GM18498 (cell line): Measurements from ENCODE around the gene KCNQ5.

Experiments used
- ATAC-seq: cut with Tn5 transposase; IDR thresholded peaks from one replicate; pipeline ENCODE4 v1.9.1; 2021; ENCODE audit warnings: mild to moderate bottlenecking, moderate library complexity; ENCODE audit not compliant: unreplicated experiment

Gene KCNQ5

GRCh38 chr6:73086726-73087125 is 464.9 kb downstream of the KCNQ5 start:
- ATAC-seq: no peak

DNA sequence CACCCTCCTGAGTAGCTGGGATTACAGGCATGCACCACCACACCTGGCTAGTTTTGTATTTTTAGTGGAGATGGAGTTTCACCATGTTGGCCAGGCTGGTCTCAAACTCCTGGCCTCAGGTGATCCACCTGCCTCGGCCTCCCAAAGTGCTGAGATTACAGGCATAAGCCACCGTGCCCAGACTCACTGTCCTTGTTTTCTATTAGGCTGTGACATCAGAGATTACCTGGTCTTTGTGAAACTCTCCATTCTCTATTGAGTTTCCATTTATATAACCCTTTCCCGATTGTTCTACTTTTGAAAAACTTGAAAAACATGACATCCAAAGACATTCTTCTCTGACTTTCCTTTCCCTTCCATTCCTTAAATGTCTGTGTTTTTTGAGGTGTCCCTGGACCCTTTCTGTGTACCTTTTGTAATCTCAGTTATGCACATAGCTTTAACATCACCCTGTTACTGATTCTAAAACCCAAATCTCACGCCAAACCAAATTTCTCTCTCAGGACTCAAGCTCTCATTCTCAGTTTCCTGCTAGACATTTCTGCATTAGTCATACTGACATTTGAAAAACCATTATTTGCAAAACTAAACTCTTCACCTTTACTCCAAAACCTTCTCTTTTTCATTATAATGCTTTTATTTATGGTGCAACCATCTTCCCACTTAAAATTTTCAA is 466.4 kb downstream of the KCNQ5 start:
- peak; percentile 81 for ATAC-seq

- ATAC-seq: no peak
Observed at GRCh38 chr6:73104921-73105320, 483.1 kb downstream of the KCNQ5 start.

DNA sequence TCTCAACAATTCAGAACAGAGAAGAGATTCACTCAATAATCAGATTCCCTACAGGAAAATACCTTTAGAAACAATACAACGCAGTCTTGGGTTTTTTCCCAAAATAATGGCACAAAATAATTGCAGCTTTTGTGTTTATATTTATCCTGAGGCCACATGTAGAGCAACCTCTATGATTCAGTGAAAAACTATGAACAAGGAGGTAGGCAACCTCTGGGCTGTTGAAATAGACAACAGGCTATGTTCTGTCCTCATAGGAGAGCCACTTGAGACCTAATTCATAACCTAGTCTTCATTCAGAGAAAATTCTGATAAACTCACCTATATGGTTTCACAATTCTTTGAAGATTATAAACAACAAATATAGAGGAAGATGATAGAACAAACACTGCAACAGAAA is 485.2 kb downstream of the KCNQ5 start:
- ATAC-seq: no peak

DNA sequence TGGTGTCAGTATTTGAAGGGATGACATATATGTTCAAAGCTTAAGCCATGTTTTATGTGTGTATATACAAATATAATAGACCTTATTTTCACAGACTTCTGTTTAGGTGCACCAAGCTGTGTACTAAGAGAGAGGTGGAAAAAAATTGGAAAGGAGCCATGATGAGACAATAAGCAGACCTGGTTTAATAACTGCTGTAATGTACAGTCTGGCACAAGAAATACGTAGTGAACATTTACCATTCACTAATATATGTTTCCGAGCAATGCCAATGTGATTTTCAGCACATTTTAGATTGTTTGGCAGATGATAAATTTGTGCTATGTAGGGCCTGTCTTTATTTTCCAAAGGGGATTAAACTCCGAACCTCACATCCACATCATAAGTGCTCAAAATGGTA is 487.1 kb downstream of the KCNQ5 start:
- ATAC-seq: no peak

GRCh38 chr6:73109659-73110058 is 487.8 kb downstream of the KCNQ5 start:
- ATAC-seq: no peak

DNA sequence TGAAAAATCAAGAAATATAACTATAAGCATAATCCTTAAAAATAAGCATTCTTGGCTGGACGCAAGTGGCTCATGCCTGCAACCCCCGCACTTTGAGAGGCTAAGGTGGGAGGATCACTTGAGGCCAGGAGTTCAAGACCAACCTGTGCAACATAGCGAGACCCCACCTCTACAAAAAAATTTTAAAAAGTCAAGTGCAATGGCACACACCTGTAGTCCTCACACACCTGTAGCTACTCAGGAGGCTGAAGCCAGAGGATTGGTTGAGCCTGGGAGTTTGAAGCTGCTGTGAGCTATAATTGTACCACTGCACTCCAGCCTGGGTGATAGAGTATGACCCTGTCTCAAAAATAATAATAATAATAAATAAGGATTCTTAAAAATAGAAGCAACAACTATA is 494.5 kb downstream of the KCNQ5 start:
- no peak for ATAC-seq

GRCh38 chr6:73121421-73121993 is 499.6 kb downstream of the KCNQ5 start:
- ATAC-seq: no peak

DNA sequence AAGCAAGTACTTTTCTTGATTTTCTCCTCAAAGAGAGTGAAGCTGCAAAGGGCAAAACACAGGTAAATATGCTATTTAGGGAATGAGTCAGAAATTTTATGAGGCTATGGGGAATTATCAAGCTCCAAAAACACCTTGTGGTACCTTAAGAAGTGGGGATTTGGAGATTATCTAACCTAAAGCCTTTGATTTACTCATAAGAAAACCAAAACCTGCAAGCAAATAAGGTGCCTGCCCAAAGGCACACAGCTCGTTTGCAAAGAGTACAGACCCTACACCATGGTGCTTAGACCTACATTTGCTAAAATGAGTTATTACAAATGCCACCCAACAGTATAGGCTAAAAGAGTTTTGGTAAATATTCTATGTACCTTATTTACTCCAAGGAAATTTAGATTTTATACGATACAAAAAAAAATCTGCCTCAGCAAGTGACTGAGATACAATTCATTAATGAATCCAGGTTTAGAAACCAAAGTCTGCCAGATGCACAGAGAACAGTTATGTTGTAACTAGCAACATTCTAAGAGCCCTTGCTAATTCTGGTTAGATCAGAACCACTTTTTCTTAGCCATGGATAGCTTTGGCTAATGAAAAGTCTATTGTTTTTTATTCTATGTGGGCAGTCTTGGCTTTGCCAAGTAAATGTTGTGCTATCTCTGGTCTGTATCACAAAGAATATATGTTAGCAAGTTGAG is 501.9 kb downstream of the KCNQ5 start:
- ATAC-seq: peak; percentile 78

GRCh38 chr6:73129653-73130443 is 508.0 kb downstream of the KCNQ5 start:
- peak; percentile 96 for ATAC-seq

DNA sequence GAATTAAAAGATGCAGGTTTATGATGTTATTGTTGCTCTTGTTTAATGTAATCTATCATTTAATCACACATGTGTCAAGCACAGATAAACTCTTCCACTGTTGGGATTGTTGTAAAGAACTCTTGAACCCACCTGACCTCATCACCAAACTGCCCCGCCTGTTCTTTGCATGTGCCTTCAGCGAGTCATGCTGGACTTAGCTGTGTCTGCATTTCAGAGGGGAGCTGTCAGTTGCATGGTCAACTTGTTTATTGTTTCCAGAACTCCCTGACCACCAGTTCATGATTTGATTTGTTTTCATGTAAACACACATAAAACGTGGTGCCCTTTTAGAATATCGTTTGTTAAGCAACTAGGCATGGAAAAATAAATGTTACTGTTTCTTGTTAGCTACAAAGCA is 509.8 kb downstream of the KCNQ5 start:
- ATAC-seq: no peak

DNA sequence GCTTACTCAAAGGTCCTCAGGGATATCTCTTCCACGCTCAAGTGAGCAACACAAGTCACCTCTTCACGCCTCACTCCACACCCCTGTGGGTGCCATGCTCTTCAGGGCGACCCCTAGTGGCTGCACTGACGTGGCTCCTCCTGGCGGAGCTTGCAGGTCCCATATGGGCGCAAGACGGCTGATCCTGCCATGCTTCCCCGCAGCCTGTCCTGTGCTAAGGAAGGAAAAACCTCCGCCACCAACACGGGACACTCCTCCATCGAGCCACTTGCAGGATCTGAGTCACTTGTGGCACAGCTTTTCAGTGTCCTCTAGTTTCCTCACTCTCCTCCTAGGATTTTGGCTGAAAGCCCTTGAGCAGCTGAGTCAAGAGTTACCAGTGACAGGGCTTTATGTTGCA is 512.7 kb downstream of the KCNQ5 start:
- no peak for ATAC-seq

DNA sequence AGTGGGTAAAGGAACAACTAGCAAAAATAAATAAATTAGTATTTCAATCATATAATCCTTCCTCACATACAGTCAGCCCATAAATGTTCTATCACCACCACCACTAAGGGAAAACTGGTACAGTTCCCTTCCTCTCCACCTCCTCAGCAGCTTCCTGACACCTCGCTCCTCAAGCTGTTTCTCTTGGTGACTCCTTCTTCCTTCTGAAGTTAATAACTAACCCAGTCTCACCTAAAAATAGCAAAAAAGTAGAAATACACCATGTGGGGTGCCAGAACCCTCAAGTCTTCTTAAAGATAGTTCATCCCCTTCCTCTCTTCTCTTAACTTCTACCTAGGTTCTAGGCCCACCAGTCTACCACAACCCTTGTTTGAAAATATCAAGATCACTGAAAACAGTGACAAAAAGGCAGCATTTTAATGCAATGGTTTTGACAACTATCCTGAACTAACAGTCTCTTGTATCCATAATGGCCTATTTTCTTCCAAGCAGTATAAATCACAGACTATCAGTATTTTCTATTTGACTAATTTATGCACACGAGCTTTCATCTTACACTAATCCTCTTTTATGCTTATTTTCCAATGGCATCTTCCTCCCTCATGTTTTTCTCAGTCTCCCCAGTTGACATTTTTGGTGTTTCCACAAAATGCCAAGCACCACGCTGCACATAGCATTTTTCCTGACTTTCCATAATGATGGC is 518.0 kb downstream of the KCNQ5 start:
- peak; percentile 62 for ATAC-seq

DNA sequence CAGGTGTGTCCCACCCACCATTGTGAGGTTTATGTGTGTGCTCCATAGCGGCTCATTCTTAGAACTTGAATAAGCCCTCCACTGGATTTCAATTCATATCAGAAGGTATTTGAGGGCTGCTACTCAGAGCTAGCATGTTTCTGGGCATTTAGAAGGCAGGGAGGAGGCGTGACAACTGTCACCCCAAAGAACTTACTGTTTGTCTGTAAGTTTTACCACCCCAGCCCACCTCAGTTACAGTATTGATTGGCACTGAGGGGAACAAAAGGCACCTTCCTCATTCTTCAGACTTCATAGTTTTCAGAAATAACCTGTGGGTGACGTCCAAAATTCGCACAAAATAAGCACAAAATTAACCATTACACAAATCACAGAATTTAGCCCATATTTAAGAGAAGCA is 521.7 kb downstream of the KCNQ5 start:
- ATAC-seq: no peak

- ATAC-seq: no peak
Observed at GRCh38 chr6:73144516-73144915, 522.7 kb downstream of the KCNQ5 start.

GRCh38 chr6:73145690-73146089 is 523.8 kb downstream of the KCNQ5 start:
- ATAC-seq: no peak

DNA sequence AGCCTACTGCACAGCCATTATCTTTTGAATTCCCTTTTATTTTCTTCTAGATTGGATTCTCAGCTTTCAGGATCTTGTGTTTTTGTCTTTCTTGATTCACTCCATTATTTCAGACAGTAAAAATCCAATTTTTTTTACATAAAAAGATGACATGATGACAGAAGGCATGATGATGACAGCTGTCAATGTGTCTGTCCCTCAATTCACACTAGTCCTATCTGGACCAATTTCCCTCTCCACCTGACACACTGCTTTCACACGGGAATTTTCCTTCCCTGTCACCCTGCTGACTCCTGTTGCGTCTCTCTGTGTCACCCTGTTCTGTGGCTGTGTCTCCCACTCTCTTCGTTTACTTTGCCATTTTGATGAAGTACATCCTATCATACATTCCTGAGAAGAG is 529.9 kb downstream of the KCNQ5 start:
- no peak for ATAC-seq

GRCh38 chr6:73152556-73152955 is 530.7 kb downstream of the KCNQ5 start:
- ATAC-seq: no peak

DNA sequence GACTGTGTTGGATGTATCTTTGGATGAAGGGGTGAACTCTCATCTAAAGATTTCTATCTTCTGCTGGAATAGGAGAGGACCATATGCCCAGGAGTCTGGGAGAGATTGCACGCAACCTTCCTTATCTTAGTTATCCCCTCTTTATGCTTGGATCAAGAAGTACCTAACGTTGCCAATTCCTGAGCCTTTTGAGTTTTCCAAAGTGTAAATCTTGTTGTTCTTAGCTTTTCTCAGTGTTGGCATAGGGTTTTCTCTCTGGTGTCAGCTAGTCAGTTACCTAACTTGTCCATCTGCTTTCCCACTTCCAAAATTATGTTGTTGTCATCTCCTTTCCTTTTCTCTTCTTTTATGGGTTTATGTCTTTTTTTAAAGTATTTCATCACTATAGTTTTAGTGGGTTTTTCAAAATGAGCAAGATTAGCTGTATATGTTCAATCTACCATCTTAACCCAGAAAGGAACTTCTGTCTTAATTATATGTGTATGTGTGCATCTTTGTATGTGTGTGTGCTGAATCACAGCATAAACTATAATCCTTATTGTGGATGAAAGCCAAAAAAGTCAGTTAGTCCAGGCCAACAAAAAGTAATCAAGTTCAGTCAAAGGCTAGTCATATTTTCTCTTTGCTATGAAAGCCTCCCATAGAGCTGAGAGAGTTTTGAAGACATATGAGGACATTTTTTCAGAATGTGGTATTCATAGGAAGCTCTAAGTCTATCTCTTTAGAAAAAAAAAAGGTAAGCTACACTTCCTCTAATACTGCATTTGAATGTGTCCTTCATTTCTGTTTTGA is 531.3 kb downstream of the KCNQ5 start:
- ATAC-seq: no peak
